Measurements from ENCODE around the gene RIMBP2.
"Not testable (repeated sequence)": the region's sequence is repeated elsewhere in the genome, so short reads cannot be mapped to it uniquely, and the experiment has no call there.

The RIMBP2 gene

GRCh38 chr12:130589540-130590317 lies 126.4 kb downstream of the RIMBP2 start:
- no peak for DNase-seq

GRCh38 chr12:130588696-130589539 lies 127.2 kb downstream of the RIMBP2 start:
- no peak for DNase-seq

DNA sequence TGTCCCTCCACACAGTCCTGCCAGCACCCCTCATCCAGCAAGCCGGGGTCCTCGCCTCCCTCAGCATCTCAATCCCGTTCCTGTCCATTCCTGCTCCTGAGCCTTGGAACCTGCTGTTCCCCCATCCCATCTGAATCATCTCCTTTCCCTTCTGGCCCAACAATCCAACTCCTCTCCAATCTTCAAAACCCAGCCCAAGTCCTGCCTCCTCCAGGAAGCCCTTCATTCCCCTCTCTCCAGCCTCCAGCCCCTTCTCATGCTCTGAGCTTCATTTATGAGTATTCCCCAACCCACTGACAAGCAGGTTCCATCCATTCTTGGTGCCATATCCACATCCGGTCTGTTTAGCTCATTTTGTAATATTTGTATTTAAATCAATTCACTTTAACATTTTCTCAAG lies 128.1 kb downstream of the RIMBP2 start:
- DNase-seq: no peak

GRCh38 chr12:130584475-130584874 lies 131.6 kb downstream of the RIMBP2 start:
- DNase-seq: not testable (repeated sequence)

DNA sequence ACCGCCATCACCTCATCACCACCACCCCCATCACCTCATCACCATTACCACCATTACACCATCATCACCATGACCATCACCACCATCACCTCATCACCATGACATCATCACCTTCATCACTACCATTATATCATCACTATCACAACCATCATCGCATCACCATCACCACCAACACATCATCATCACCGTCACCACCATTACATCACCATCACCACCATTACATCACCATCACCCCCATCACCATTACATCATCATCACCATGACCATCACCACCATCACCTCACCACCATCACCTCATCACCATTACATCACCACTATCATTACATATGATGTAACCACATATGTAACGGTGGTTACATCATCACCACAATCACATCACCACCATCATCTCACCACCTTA lies 132.3 kb downstream of the RIMBP2 start:
- no peak for DNase-seq

GRCh38 chr12:130583317-130583716 lies 132.8 kb downstream of the RIMBP2 start:
- no peak for DNase-seq

GRCh38 chr12:130582286-130582685 lies 133.8 kb downstream of the RIMBP2 start:
- DNase-seq: no peak

DNA sequence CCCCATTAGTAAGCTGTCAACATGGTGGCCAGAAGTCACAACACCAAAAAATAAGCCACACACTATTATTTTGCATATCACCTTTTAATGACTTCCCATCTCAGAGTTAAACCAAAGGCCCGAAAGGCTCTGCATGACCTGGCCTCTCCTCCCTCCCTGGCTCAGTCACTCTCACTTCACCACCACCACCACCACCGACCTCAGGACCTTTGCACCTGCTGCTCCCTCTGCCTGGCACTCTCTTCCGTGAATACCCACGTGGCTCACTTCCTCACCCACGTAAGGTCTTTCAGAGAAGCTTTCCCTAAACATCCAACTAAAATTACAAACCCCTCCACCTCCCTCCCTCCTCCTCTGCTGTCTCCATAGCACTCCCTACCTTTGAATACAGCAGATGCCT lies 134.3 kb downstream of the RIMBP2 start:
- no peak for DNase-seq

GRCh38 chr12:130579231-130579630 lies 136.9 kb downstream of the RIMBP2 start:
- no peak for DNase-seq

GRCh38 chr12:130577351-130577750 lies 138.7 kb downstream of the RIMBP2 start:
- no peak for DNase-seq

DNA sequence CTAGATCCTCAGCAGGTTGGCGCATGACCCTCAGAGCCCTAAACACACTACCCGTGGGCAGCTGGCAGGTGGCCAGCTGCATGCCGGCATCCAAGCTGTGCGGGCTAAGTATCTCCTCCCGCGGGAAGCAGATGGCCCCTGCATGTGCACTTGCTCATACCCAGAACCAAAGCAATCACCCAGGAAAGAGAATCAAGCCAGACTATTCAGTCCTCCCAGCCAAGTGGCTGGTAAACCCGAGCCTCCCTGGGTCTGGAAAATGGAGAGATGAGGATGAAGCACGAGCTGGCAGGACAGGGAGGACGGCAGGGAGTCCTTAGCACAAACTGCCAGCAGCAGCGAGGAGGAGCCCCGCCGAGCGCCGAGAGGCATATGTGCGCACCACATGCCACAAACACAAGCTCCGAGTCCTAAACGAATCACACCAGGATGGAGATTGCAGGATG lies 139.7 kb downstream of the RIMBP2 start:
- DNase-seq: no peak

- no peak for DNase-seq
Observed at GRCh38 chr12:130574402-130574801, 141.7 kb downstream of the RIMBP2 start.

GRCh38 chr12:130573766-130574165 lies 142.3 kb downstream of the RIMBP2 start:
- no peak for DNase-seq

- DNase-seq: no peak
Observed at GRCh38 chr12:130573235-130573634, 142.9 kb downstream of the RIMBP2 start.

GRCh38 chr12:130572553-130572952 lies 143.5 kb downstream of the RIMBP2 start:
- DNase-seq: no peak

- no peak for DNase-seq
Observed at GRCh38 chr12:130571734-130572133, 144.4 kb downstream of the RIMBP2 start.

- no peak for DNase-seq
Observed at GRCh38 chr12:130571089-130571488, 145.0 kb downstream of the RIMBP2 start.

DNA sequence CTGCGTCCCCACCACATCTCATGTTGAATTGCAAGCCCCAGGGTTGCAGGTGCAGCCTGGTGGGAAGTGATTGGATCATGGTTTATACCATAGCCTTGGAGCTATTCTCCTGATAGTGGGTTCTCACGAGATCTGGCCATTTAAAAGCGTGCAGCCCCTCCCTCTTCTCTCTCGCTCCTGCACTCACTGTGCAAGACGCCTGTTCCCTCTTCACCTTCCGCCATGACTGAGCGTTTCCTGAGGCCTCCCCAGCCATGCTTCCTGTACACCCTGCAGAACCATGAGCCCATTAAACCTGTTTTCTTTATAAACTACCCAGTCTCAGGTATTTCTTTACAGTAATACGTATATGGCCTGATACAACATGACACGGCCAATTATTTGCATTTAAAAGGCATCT lies 146.6 kb downstream of the RIMBP2 start:
- DNase-seq: no peak

DNA sequence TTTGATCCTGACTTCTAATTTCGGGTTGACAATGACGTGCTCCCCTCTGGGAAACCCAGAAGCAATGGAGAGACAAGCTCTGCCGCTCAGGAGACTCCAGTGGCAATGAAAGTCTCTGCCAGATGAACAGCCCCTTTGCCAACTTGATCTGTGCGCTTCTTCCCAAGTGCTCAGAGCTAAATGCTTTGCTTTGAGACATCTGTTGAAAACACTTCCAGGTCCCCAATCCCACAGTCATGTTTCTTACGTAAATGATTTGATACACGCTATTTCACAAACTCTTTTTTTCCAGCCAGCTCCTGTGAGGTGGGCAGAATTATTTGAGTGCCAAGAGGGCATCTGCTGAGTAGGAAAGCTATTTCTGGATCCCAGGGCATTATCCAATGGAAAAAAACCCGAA lies 147.6 kb downstream of the RIMBP2 start:
- DNase-seq: no peak

DNA sequence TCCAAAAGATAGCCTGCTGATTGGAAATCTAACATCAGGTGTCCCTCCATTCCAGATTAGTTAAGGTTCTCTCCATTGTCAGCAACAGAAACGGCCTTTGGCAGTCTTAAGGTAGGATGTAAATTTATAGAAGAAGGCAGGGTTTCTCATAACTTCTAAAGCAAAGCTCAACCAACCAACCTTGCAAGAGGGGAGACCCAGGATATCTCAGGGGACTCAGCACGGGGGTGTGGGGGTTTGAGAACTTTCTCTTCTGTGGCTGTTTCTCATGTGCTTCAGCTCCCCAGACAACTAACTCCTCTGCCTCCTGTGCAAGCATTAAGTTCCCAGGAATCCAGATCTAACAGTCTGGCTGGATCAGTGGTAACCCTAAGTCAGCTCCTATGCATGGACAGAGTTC lies 148.1 kb downstream of the RIMBP2 start:
- DNase-seq: no peak

- no peak for DNase-seq
Observed at GRCh38 chr12:130566446-130567155, 149.5 kb downstream of the RIMBP2 start.

GRCh38 chr12:130565189-130565588 lies 150.9 kb downstream of the RIMBP2 start:
- no peak for DNase-seq

DNA sequence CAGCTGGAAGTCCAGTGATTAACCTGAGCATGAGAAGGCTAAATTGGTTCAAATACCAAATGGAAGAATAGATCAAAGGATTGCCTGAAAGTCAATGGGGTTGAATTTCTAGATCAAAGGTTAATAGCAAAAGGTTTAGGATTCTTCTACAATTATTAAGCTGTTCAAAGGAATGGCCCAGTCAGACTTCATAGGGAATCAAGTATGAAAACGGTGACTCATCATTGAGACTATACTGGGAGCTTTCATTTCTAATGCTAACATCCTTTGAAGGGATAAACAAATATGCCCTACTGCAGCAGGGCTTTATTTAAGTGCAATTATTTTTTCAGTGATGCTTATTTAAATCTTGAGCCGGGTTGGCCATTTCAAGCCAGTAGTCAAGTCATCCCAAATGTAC lies 152.8 kb downstream of the RIMBP2 start:
- DNase-seq: no peak

- no peak for DNase-seq
Observed at GRCh38 chr12:130562716-130563115, 153.4 kb downstream of the RIMBP2 start.
